NCI-H510A treated with DMSO at 0.1 percent for 48 hours (cell line): ENCODE measurements around the gene ADCY9.
"Not testable (repeated sequence)": the region's sequence is repeated elsewhere in the genome, so short reads cannot be mapped to it uniquely, and the experiment has no call there.

ENCODE experiments used
- DNase-seq: peaks from one replicate; lab custom pipeline; 2025; lab: John Stamatoyannopoulos, UW

ADCY9 gene

DNA sequence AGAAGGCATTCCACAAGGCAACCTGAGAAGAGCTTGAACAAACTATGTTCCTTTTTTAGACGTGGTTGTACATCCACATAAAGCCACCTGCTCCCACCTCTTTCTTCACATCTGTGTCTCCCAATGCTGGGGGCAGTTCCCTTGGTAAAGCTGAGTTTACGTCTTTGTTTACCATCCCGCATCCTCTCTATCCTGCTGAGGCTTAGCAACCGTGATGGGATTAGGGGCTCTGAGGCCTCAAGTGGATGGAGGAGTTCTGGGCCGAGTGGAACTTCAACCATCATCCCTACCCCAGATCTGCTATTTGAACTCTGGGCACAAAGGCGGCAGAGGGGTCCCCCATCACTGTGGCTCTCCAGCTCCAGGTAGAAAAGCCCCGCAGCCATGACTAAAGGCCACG, 141.5 kb downstream of the ADCY9 start:
- no peak for DNase-seq

DNA sequence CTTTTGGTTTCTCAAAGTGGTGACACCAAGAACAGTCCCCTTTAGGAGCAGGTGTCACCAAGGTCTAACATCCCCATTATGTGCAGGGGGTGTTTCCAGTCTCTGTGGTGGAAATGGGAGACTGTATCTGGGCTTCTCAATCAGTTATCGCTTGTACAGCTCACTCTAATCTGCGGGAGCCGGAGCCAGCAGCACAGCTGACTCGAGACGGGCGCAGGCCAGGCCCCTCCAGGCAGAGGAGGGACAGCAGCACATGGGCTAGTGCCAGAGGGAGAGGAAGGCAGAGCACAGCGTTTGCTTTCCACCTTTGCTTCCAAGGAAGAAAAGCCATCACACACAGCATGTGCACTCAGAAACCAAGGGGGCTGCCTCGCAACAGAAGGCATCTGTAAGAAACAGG, 144.5 kb downstream of the ADCY9 start:
- no peak for DNase-seq

DNA sequence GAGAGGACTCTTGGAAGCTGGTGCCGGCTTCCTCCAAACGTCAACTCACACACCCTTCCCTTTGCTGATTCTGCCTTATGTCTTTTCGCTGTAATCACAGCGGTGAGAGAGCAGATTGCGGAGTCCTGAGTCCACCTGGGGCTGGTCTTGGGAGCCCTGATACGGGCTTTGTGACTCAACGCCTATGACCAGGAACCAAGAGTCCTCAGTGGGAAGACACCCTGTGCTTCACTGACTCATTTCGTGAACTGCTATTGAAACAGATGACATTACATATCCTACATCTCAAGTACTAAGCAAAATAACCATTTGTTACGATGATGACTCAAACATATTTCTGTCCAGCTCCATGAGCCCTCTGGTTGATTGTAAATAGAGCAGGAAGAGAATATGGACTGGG, 145.0 kb downstream of the ADCY9 start:
- DNase-seq: no peak

DNA sequence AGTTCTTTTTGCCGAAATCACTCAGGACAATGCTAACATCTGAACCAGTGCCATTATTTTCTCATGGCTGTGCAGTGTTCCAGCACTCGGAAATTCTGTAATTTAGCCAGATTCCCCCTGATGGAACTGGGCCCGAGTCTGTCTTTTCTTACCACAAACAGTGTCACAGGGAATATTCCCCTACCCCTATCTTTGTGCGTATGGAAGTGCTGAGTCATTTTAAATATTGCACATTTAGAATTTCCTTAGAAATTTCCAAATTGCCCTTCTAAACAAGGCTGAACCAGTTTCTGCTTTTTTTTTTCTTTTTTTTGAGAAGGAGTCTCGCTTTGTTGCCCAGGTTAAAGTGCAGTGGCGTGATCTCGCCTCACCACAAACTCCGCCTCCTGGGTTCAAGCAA, 147.7 kb downstream of the ADCY9 start:
- no peak for DNase-seq

DNA sequence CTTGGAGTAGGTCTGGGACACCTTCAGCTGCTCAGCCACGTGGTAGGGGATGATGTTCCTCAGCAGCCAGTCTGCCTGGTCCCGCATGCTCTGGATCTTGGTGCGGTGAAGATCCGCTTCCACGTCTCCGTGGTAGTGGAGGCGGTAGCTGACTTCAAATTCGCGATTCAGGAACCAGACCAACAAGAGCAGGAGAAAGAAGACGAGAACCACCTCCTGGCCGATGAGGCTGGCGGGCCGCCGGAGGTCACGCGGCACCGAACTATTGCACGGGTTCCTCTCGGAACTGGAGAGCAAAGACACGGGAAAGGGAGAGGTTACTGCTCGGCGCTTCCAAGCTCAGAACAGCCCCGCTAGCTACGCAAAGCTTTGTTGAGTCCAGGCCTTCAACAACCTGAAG, 149.6 kb downstream of the ADCY9 start:
- no peak for DNase-seq

DNA sequence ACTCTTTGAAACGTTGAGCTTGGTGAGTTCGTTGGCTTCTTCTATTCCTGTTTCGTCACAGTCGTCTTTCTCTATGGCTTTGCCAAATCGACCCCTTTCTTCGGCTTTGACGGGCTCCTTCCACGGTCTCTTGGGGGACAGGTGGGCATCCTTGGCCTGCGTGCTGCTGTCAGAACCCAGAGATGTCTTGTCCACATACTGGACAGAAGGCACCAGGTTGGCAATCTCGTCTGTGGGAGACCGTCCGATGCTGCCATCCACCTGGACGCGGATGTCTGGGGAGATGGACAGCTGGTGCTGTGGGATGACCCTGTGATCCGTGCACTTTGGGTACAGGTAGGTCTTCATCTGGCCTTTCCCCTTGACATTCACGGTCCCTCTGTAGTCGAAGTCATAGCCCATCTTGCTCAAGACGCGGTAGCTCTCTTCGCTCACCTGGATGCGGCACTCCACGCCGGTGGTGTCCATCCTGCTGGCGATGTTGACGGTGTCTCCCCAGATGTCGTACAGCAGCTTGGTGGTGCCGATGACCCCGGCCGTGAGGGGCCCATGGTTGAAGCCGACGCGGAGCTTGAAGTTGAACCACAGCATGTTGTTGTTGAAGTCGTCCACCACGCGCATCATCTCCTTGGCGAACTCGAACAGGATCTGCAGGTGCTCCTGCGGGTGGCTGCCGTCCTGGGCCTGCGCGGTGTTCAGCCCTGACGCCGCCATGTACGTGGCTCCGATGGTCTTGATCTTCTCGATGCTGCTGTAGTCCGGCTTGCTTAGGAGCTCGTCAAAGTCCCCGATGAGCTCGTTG, 150.3 kb downstream of the ADCY9 start:
- no peak for DNase-seq

DNA sequence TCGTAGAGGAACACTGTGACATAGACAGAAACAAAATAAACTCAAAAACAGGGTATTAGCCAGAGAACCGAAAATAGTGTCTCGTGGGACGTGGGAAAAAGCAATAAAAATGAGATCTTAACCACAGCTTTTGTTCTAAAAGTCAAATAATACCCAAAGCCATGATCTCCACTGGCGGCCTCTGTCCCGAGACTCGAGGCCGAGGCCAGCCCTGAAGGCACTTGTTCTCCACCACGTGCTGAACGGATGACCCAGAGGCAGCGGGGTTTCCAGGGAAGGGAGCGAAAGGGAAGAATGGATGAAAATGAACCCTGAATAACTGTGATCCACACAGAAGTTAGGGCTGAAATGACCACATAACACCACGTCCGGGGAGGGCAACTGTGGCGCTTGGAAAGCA, 150.9 kb downstream of the ADCY9 start:
- DNase-seq: no peak

DNA sequence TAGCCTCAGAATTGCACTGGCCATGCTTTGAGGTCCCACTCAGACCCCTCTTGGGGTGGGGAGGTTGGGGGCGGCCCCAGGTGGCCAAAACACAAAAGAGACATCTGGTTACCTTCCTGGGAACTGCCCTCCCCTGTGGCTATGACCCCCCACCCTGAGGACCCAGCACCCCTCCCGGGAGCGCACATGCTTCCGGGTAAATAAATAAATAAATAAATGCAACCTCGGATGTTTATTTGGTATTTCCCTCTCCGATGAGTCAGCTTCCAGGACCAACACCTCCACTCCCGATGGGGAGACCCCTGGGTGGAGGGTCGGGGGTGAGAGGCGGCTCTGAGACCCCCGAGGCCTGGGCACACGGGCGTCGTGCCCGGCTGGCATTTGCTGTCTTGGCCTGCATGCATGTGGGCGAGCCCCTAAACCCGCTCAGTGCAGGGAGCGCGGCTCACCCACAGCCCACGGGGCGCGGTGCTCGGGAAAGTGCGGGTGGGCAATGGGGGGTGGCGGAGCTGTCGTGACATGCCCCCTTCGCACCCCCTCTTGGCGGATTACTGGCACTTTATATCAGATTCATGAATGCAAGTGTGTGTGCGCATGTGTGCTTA, 151.5 kb downstream of the ADCY9 start:
- DNase-seq: no peak

DNA sequence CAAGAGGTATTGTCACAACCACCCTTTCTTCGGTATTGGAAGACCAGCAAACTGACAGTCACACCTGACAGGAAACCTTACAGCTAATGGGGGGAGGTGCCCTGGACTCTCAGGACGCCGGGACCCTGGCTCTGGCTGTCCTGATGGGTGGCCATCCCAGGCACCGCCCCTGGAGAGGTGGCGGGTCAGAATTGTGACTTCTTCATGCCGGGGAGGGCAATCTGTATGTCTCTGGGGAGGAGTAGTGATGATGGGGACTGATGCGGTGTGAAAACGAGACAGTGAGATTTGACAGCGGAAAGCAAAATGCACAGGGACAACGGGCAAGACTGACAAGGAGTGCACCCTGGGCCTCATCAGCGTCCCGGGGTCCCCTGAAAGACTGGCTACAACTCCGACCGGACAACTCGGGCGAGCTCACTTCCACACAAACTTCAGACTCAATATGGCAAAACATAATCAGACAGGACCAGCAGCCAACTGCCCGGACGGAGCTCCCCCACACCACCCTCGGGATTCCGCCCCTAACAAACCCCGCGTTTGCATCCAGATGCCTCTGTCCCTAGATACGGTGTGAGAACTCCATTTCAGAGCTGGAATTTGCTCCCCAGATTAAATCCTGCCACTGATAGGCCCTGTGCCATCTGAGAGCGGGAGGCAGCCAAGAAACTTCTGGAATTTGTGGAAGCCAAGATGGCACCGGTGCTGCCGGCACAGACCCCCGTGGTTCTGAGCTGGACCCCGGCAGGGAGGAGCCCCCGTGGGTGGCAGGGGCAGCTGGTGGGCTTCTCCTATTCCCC, 152.2 kb downstream of the ADCY9 start:
- DNase-seq: no peak

DNA sequence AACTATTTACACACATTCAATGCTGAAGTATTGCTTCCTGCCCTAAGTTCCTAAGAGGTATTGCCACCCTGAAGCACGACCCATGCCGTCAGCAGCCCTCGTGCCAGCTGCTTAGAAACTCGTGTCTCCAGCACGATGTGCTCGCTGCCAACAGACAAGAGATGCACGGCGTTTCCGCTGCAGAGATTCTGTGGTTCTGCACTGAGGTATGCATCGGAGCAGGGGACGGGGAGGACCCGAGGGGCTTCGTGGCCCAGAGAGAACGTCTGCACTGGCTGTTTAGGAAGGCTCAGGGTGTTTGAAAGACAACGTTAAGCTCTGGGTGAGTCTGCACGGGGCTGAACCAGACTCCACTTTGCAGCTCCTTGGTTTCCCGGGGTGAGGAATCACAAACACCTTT, 153.0 kb downstream of the ADCY9 start:
- DNase-seq: no peak

DNA sequence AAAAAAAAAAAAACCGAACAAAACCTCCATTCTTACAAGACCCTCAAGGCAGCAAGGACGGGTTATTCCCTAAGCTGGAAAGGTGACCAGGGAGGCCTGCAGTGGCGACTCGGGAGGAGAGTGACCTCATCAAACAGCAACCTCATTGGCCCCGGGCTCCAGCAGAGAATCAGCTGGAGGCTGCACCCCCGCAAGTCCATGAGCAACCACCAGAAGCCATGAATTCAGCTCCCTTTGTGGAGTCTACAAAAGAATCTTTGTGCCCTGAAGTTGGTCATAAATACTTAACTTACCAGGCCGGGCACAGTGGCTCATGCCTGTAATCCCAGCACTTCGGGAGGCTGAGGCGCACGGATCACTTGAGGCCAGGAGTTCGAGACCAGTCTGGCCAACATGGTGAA, 154.8 kb downstream of the ADCY9 start:
- no peak for DNase-seq

DNA sequence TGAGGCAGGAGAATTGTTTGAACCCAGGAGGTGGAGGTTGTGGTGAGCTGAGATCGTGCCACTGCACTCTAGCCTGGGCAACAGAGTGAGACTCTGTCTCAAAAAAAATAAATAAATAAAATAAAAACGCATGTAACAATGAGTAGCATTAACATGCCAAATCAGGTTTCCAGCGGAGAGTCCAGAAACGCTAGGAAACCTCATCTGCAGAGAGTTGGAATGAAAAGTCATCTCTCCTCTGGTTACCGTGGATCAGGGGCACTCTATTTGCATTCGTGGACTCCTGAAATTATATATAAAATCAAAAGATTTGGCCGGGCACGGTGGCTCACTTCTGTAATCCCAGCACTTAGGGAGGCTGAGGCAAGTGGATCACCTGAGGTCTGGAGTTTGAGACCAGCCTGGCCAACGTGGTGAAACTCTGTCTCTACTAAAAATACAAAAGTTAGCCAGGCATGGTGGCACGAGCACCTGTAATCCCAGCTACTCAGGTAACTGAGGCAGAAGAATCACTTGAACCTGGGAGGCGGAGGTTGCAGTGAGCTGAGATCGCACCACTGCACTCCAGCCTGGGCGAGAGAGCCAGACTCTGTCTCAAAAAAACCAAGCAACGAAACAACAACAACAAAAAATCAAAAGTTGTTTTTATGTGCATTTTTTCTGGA, 156.2 kb downstream of the ADCY9 start:
- not testable (repeated sequence) for DNase-seq

DNA sequence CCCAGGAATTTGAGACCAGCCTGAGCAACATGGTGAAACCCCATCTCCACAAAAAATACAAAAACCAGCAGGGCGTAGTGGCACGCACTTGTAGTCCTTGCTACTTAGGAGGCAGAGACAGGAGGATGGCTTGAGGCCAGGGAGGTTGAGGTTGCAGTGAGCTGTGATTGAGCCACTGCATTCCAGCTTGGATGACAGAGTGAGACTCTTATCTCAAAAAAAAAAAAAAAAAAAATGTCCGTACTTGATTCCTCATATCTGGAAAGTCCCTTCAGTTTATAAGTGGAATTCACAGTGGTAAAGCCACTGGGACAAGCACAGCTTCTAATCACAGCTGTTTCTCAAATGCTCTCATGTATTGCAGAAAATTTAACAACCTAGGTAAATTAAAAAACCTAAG, 157.1 kb downstream of the ADCY9 start:
- no peak for DNase-seq

DNA sequence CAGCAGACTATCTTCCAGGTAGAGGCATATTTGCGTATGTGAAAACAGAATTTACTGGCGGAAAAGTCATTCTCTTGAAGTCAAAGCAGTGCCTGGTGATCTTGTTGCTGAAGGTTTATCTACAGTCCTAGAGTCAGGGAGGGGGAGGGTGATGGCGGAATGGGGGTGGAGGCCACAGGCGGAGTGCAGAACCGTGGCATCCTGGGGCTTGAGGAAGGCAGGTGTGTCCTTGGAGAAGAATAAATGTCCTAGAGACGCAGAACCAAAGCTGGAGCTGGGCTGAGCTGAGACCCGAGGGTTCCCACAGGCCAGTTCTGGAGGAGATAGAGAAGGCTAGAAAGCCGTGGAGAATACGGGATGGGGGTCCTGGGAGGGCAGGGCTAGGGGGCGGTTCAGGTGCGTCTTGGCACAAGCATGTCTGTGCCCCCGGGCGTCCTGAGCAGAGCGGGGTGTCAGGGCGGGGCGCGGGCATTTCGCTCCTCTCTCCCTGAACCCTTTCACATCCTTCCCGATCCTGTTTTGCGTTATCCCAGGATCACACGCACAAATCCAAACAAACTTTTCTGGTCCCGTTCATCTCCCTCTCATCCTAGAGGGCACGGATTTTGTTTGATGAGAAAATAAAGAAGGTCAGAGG, 158.8 kb downstream of the ADCY9 start:
- DNase-seq: peak; percentile 19

DNA sequence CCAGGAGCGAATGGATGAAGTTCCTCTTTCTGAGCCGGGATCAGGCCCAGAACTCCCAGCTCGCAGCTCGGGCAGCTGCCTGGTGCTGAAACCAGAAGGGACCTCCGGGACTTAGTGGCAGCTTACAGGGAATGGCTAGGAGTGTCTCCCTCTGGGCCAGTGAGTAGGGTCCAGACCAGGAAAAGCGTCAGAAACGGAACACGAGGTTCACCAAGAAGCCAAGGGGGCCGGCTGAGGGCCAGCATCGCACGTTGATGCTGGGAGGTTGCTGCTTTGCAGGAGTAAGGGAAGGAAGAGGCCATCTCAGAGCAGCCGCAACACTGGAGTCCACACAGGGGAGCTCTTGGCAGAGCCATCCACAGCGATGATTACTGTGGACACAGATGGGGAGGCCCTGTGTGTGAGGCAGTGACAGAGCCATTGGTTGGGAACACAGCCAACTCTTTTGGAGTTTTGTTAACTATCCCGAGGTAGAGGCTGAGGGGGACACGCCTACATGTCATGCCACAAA, 161.8 kb downstream of the ADCY9 start:
- DNase-seq: no peak

DNA sequence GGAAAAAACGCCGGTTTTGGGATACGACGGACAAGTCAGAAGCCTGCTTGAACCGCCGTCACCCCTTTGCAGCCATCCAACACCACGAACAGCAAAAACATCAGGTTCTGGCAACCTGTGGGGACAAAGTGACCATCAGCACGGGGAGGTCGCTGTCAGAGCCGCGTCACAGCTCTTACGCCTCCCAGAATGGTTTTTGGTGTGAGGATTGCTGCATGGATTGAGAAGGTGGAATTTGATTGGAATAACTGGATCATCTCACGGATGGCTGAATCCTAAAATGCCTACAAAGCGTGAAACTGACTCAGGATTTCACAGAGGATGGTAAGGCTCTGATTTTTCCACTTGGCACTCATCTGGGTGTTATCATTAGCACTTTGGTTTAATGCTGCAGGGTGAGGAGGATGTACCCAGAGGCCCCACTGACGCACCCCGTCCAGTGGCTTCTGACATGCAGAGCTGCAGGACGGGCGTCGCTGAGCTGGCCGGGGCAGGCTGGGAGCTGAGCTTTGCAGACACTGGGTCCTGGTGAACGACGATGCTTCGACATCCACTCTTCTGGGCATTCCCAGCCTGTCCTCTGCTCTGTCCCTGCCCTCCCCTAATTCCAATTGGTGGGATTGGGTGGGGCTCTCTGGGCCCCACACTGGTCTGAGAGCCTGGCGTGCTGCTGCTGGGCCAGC, 162.4 kb downstream of the ADCY9 start:
- DNase-seq: no peak

DNA sequence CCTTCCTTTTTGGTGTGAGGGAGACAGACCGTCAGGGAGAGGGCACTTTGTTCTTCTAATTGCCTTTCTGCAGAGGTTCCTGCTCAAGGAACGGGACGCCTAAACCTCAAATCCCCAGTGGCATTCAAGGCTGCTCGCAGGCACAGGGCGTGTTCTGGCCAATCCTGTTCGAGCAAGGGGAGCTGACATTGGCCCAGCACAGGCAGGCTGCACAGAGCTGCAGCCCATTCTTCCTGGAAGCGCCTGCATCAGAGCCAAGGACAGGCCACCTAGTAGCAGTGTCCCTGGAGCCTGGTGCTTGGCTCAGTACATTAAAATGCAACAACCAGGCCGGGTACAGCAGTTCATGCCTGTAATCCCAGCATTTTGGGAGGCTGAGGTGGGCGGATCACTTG, 163.5 kb downstream of the ADCY9 start:
- no peak for DNase-seq

DNA sequence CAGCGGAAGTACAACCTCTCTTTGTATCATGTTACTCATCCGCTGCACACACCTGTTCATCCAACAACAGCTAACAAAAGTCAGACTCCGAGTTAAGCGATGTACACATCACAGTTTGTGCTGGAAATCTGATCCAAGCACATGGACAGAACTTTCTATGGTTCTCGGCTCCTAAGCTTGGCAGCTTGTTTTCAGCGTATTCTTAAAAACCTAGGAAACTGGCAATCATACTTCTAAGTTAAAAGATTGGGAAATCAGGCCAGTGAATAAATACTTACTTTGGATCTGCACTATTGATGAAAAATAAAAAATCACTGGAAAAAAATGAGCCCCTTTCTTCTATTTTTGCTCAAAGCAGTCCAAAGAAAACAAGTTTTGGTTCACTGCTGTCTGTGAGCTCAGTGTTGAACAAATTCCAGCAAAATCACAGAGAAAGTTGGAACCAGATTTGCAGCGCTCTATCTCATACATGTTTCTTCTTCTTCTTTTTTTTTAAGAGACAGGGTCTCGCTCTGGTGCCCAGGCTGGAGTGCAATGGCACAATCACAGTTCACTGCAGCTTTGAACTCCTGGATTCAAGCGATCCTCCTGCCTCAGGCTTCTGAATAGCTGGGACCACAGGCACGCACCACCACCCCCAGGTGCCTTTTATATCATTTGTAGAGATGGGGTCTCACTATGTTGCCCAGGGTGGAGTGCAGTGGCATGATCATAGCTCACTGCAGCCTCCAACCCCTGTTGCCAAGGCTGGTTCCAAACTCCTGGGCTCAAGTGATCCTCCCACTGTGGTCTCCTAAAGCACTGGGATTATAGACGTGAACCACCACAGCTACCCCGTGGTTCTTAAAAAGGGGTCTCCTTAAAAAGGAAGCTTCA, 164.1 kb downstream of the ADCY9 start:
- peak; percentile 81 for DNase-seq

DNA sequence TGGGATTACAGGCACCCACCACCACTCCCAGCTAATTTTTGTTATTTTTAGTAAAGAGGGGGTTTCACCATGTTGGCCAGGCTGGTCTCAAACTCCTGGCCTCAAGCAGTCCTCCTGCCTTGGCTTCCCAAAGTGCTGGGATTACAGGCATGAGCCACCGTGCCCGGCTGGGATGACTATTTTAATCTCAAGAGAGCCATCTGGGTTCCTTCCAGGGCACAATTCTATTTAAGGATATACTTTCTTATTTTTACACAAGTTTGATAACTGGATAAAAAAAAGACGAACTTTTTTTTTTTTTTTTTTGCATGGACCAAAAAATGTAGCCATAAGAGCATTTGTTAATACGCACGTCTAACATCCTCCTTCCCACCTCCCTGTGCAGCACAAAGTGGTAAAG, 164.9 kb downstream of the ADCY9 start:
- not testable (repeated sequence) for DNase-seq
